K562 (cell line): ENCODE data around the gene AKT2. TPM values are rescaled to one million over a fixed set of nuclear protein-coding genes. Genes with fewer than 3 reads are reported as not detected.

ENCODE experiments used
- HIVEP1 ChIP-seq: fragments of 250-450 bp; sonication (Bioruptor Pico); IDR thresholded peaks from 2 replicates; pipeline ENCODE4 v1.4.0; 2020; ENCODE audit warnings: mild to moderate bottlenecking
- HMGN3 ChIP-seq: IDR thresholded peaks from 2 replicates; pipeline ENCODE4 v1.6.1; 2011; ENCODE audit warnings: borderline replicate concordance, low read depth, mild to moderate bottlenecking, mixed read lengths, low read length; ENCODE audit not compliant: insufficient read length; ENCODE audit errors: extremely low read depth
- RBM25 ChIP-seq: fragments of 200-400 bp; formaldehyde crosslinking; IDR thresholded peaks from 2 replicates; pipeline ENCODE4 v1.6.1; 2018; ENCODE audit warnings: low read length, low read depth, moderate library complexity; ENCODE audit not compliant: severe bottlenecking
- SMARCC2 ChIP-seq: fragments of 450-650 bp; IDR thresholded peaks from 2 replicates; pipeline ENCODE4 v1.6.1; 2017; ENCODE audit warnings: antibody characterized with exemption, moderate library complexity, mild to moderate bottlenecking, low read depth
- SNRNP70 ChIP-seq: fragments of 200-400 bp; formaldehyde crosslinking; optimal IDR thresholded peaks from 2 replicates; pipeline ENCODE3; 2017; ENCODE audit warnings: low read depth, low read length
- TAF9B ChIP-seq: fragments of 450-650 bp; IDR thresholded peaks from 2 replicates; pipeline ENCODE4 v1.6.1; 2018; ENCODE audit warnings: mild to moderate bottlenecking; ENCODE audit not compliant: partially characterized antibody
- polyA plus RNA-seq, 8 experiments: library from polyadenylated mRNA; depleted of rRNA in 4 of 8; stranded (reverse) in 5 of 8; unstranded in 3 of 8; fragments of >200 nt; fragmentation: Nextera tagmentation in 2 of 8; fragmentation: Illumina TruSeq in 1 of 8; extraction: Ambion mirVana in 2 of 8; extraction: Trizol in 1 of 8; gene quantifications; 2 replicates each; pipeline versions ENCODE4 v1.2.1 to v1.2.3, GENCODE V29; 2011 to 2014; ENCODE audit warnings: inconsistent platforms in 1 of 8, missing spikeins in 1 of 8
- total RNA-seq, 7 experiments: library from RNA; depleted of rRNA in 6 of 7; stranded (reverse); fragments of >200 nt in 6 of 7; fragmentation: Illumina TruSeq in 2 of 7; extraction: Trizol in 2 of 7; gene quantifications; 2 replicates each; pipeline versions ENCODE4 v1.2.1 to v1.2.3, GENCODE V29; 2011 to 2021; ENCODE audit warnings: low replicate concordance in 1 of 7
- TF ChIP-seq, protein P1 (sequence below): fragments of 450-650 bp; IDR thresholded peaks from 2 replicates; pipeline ENCODE4 v1.6.1; 2016; ENCODE audit warnings: low read depth
- TF ChIP-seq, protein P2 (sequence below): fragments of 200-800 bp; sonication (Bioruptor generic); IDR thresholded peaks from 2 replicates; pipeline ENCODE4 v1.6.1; 2017; ENCODE audit warnings: missing genetic modification characterization, missing compliant biosample characterization
- TF ChIP-seq, protein P3 (sequence below): sonication (generic); formaldehyde crosslinking; IDR thresholded peaks from 2 replicates; pipeline ENCODE4 v1.9.0; 2022; ENCODE audit warnings: mild to moderate bottlenecking, missing genetic modification reagents
- TF ChIP-seq, protein P4 (sequence below): IDR thresholded peaks from 3 replicates; pipeline ENCODE4 v1.6.1; 2011; ENCODE audit warnings: borderline replicate concordance, mild to moderate bottlenecking, moderate library complexity; ENCODE audit not compliant: insufficient read length; ENCODE audit errors: extremely low read depth

AKT2 gene
- total and polyA plus RNA-seq, 9 of the 15 experiments (the other 6 are each of a cell fraction or from before 2014, with no cell fraction given) = 1.1 to 132 (median 67.7) TPM

DNA sequence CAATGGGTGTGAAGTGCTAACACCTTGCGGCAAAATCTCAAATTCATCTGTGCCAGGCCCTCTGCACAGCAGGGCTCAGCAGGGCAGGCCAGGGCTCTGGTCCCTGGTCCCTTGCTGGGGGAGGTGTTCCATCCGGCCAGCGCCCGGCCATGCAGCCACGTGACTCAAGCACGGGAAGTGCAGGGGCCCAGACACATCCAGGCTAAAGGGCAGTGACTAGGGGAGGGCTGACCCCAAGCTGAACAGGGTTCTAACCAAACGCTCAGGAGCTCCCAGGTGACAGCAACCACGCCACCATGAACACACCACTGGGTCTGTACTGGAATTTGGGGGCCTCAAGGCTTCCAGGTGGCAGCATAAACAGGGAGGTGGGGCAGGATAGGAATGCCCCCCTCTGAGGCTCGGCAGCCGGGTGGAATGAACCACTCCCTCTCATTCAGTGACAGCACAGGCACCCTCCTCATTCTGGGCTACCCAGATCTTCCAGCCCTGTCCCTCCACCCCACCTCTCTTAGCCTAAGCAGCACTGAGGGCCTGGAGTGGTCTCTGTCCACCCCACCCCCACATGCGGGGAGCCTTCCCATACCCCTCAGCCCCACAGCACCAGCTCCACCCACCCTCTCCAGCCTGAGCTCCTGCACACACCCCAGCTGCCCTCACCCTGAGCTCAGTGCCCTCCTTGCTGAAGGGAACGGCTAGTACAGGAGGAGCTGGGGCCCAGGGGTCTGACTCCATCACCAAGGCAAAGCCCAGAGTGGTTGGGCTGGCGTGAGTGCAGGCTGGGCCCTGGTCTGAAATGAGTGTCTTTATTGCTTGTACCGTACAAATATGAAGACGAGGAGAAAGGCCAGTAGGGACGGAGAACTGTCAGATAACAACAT, 53.4 kb downstream of the AKT2 start (continued):
- TF ChIP-seq, protein P1, sequence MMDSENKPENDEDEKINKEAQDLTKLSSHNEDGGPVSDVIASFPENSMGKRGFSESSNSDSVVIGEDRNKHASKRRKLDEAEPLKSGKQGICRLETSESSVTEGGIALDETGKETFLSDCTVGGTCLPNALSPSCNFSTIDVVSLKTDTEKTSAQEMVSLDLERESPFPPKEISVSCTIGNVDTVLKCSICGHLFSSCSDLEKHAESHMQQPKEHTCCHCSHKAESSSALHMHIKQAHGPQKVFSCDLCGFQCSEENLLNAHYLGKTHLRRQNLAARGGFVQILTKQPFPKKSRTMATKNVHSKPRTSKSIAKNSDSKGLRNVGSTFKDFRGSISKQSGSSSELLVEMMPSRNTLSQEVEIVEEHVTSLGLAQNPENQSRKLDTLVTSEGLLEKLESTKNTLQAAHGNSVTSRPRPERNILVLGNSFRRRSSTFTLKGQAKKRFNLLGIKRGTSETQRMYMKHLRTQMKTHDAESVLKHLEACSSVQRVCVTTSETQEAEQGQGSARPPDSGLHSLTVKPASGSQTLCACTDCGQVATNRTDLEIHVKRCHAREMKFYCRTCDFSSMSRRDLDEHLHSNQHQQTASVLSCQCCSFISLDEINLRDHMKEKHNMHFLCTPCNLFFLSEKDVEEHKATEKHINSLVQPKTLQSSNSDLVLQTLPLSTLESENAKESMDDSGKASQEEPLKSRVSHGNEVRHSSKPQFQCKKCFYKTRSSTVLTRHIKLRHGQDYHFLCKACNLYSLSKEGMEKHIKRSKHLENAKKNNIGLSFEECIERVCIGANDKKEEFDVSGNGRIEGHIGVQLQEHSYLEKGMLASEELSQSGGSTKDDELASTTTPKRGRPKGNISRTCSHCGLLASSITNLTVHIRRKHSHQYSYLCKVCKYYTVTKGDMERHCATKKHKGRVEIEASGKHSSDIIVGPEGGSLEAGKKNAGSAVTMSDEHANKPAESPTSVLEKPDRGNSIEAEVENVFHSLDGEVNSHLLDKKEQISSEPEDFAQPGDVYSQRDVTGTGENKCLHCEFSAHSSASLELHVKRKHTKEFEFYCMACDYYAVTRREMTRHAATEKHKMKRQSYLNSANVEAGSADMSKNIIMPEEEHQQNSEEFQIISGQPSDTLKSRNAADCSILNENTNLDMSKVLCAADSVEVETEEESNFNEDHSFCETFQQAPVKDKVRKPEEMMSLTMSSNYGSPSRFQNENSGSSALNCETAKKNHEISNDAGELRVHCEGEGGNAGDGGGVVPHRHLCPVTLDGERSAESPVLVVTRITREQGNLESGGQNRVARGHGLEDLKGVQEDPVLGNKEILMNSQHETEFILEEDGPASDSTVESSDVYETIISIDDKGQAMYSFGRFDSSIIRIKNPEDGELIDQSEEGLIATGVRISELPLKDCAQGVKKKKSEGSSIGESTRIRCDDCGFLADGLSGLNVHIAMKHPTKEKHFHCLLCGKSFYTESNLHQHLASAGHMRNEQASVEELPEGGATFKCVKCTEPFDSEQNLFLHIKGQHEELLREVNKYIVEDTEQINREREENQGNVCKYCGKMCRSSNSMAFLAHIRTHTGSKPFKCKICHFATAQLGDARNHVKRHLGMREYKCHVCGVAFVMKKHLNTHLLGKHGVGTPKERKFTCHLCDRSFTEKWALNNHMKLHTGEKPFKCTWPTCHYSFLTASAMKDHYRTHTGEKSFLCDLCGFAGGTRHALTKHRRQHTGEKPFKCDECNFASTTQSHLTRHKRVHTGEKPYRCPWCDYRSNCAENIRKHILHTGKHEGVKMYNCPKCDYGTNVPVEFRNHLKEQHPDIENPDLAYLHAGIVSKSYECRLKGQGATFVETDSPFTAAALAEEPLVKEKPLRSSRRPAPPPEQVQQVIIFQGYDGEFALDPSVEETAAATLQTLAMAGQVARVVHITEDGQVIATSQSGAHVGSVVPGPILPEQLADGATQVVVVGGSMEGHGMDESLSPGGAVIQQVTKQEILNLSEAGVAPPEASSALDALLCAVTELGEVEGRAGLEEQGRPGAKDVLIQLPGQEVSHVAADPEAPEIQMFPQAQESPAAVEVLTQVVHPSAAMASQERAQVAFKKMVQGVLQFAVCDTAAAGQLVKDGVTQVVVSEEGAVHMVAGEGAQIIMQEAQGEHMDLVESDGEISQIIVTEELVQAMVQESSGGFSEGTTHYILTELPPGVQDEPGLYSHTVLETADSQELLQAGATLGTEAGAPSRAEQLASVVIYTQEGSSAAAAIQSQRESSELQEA = no peak
- TF ChIP-seq, protein P2, sequence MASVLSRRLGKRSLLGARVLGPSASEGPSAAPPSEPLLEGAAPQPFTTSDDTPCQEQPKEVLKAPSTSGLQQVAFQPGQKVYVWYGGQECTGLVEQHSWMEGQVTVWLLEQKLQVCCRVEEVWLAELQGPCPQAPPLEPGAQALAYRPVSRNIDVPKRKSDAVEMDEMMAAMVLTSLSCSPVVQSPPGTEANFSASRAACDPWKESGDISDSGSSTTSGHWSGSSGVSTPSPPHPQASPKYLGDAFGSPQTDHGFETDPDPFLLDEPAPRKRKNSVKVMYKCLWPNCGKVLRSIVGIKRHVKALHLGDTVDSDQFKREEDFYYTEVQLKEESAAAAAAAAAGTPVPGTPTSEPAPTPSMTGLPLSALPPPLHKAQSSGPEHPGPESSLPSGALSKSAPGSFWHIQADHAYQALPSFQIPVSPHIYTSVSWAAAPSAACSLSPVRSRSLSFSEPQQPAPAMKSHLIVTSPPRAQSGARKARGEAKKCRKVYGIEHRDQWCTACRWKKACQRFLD (CRISPR knock-in tag) = peak; percentile 69; the same call in 1 of the 2 replicates
- TF ChIP-seq SMARCC2 (no peak), HIVEP1 (CRISPR knock-in tag) (no peak), RBM25 (no peak), SNRNP70 (no peak), TAF9B (no peak), HMGN3 (peak; percentile 58)
- TF ChIP-seq, protein P3, sequence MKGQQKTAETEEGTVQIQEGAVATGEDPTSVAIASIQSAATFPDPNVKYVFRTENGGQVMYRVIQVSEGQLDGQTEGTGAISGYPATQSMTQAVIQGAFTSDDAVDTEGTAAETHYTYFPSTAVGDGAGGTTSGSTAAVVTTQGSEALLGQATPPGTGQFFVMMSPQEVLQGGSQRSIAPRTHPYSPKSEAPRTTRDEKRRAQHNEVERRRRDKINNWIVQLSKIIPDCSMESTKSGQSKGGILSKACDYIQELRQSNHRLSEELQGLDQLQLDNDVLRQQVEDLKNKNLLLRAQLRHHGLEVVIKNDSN (CRISPR knock-in tag) = peak; percentile 95
- TF ChIP-seq, protein P4, sequence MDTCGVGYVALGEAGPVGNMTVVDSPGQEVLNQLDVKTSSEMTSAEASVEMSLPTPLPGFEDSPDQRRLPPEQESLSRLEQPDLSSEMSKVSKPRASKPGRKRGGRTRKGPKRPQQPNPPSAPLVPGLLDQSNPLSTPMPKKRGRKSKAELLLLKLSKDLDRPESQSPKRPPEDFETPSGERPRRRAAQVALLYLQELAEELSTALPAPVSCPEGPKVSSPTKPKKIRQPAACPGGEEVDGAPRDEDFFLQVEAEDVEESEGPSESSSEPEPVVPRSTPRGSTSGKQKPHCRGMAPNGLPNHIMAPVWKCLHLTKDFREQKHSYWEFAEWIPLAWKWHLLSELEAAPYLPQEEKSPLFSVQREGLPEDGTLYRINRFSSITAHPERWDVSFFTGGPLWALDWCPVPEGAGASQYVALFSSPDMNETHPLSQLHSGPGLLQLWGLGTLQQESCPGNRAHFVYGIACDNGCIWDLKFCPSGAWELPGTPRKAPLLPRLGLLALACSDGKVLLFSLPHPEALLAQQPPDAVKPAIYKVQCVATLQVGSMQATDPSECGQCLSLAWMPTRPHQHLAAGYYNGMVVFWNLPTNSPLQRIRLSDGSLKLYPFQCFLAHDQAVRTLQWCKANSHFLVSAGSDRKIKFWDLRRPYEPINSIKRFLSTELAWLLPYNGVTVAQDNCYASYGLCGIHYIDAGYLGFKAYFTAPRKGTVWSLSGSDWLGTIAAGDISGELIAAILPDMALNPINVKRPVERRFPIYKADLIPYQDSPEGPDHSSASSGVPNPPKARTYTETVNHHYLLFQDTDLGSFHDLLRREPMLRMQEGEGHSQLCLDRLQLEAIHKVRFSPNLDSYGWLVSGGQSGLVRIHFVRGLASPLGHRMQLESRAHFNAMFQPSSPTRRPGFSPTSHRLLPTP = no peak
